Activated CD8-positive, alpha-beta memory T cell treated with anti-CD3 and anti-CD28 coated beads for 48 hours (primary cell): ENCODE data around the gene ANTXR1.
"Not testable (repeated sequence)": the region's sequence is repeated elsewhere in the genome, so short reads cannot be mapped to it uniquely, and the experiment has no call there.

Source experiments
- DNase-seq, 3 experiments: peaks; one replicate each; pipeline ENCODE4 v3.0.0-alpha.2; 2020; ENCODE audit warnings: low read depth in 2 of 3, low spot score in 2 of 3

Gene ANTXR1

DNA sequence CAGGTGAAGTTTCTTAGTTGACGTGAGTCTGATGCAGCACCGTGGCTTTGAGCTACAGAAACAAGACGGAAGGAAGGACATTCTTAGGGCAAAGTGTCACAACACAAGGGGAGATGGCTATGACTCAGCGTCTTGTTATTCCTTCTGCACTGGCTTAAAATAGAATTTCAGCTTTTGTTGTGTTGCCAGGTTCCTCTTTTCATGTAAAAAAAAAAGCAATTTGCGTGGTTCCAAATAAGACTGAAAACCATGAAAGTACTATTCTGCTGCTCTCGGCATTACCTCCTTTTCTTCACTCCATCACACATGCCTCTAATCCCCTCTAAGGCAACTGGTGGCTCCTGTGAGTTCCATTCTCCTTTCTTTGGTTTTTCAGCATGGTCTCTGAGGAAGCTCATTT lies 150.1 kb downstream of the ANTXR1 start:
- no peak for DNase-seq

DNA sequence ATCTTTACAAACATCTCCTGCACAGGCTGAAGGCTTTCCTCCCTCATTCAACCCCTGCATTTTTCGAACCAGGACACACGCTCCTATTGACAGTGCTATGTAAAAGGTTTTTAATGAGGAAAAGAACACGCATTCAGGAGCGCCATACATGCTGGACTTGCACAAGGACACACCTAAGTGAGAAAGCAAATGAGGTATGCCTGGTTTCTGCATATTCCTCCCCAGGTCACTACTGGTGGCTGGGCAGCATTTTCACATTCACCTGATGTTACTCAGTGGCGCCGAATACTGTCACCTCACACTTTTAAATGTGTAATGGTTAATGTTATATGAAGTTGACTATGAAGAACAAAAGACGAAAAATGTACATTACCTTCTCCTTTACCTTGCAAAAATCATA lies 150.6 kb downstream of the ANTXR1 start:
- no peak for DNase-seq

DNA sequence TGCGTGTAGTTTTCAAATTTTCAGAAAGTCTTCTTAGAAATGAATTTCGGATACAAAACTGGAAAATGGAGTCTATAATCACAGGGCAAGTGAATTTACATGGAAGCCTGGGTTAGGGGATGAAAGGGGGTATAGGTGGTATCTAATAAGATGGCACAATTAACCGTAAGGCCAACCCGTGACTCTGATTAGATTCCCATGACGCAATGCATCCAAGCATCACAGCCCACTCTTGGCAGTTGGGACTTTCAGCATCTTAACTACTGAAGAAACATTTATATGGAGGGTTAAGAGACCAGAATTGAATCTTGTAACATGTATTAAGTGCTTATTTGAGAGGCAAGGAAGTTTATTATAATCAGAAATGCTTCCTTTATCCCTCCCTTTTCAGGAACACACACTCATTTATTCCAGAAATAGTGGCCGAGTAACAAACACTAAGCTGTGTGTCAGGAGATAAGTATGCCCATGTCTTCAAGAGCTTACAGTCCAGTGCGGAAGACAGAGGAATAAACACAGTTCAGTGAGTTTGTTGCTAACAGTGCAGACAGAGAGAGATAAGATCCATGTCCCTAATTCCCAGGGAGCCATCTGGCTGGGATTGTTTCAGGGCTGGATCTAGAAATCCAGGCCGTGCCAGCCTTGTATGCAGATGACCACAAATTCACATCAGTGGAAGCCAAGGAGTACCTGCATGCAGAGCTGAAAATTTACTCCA lies 151.2 kb downstream of the ANTXR1 start:
- DNase-seq, result no peak

DNA sequence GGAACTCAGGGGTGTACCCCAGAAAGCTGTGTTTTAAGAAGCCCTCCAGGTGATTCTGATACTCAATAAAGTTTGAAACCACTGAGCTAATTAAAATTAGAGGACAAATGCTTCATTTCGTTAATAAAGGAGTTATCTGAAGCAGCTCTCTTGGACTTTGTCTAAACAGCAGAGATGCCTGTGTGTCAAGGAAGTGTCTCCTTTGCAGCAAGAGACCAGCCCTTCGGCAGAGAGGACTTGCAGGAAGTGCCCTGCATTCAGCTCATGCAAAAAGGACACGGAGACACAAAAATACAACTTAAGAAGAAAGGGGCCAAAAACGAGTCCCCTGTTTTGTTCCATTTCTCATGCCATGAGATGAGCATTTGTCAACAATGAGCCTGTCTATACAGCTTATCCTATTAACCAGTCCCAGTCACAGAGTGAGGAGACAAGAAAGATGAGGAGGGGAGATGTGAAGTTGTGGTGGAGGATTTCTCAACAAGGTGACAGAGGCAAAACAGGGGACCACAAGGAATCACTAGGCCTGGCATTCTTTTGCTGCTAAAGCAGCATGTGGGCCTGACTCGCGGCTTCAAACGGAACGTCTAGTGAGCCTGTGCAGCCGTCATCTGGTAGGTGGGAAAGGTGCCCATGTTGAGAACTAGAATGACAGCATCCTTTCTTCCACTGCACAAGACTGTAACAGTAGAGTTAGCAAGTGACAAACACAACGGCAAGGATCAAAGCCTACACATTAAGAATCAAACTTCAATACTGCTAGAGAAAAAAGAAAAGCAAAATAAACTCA lies 152.3 kb downstream of the ANTXR1 start:
- no peak for DNase-seq

DNA sequence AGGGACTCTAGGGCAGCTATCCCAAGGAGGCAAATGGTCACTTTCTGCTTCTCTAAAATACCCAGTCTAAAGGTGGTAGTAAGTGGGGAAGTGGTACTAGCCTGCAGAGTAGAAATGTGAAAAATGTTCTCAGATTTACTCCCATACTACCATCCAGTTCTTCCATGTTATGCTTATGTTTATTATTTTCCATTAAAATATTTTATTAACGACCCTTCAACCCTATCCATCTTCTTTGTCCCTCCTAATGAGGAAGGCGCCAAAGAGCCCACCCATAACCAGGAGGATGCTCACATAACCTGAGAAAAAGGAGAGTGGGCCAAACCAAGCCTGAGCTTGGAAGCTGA lies 153.5 kb downstream of the ANTXR1 start:
- DNase-seq, result no peak

DNA sequence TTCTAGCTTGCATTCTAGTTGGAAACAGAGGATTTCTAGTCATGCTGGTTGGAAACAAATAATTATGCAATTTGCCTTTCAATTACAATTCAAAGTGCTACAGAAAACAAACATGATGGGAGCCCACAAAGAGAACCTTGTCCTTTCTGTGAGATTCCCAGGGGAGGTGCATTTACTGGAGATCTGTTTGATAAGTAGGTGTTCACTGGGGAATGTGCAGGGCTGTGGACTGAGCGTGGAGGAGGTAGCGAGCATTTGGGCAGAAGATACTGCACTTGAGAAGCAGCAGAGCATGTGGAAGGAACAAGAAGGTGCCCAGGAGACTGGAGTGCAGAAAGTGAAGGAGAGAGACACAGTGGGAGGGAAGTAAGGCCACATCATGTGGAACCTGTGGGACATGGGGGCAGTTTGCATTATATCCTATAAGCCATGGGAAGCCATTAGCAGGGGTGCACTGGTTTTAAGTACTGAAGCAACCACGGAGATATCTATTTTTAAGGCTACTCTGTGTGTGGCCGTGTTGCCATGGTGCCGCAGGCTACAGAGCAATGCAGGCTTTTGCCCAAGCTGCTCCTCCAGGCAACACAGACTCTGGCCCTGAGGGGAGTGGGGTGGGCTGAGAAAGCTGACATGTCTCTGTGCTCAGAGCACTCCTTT lies 154.0 kb downstream of the ANTXR1 start:
- DNase-seq, result no peak

DNA sequence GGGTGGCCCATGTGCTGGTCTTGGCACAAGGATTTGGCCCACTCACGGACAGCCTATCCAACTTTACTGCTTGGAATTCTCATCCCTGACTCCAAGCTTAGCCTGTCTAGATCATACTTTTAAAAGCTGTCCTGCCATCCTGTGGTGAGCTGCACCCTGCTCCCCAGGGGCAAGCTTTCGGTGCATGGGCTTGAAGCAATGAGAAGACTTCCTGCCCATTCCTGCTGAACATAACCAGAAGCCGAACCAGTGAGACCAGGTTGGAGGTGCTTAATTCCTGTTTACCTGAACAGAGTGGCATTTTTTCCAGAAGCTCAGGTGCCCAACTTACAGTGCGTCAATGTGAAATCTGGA lies 154.5 kb downstream of the ANTXR1 start:
- DNase-seq, result no peak

DNA sequence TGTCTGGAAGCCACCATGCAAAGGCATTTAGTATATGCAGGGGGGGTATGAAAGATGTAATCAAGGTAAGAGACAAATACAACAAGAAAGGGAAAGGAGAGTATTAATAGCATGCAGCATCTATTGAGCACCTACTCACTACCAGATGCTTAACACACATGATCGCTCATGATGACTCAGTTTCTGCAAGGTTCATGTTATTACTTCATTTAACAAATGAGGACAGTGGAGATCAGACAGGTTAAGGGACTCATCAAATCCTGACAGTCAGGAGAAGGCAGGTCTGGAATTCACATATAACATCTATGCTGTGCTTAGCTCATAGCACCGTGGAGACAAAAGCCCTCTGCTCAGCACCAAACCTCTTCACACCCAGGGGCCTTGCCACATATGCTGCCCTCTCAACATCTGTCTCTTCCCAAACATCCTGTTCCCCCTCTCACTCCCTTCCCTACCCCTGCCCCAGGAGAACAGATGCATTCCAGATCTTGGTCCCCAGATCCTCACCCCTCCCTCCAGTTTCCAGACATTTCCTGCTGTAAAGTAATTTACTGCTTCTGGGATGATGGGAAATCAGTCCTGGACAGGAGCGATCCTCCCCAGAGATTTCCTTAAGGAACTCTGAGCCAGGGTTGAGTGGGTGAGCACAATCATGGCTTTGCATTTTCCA lies 155.3 kb downstream of the ANTXR1 start:
- DNase-seq, result no peak

DNA sequence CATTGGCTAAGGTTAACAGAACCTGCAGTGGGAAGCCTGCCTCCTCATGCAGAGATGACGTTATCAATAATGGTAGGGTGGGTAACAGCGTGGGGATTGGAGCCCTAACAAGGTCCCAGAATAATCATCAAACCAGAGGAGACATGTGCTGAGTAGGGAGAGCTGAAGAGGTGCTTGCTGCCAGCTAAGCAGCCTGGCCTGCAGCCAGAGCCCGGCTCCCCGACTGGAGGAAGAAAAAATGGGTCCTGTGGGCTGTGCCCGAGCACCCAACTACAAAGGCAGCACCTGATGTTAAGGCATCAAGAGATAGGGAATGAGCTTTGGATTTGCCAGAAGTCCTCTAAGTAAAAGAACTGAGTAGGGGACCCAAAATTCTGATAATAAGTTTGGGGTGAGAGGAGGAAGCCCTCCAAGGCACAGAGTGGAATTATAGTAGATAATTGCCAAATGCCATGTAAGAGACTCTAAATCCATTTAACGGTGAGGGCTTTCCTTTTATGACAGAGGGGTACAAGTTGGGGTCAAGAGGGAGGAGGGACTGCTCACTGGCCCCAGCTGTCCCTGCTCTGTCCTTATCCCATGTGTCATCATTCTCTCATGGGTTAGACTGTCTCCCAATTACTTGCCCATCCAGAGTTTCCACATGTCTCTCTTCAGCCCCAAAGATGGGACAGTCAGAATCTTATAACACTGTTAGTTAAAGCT lies 156.1 kb downstream of the ANTXR1 start:
- DNase-seq, result no peak

DNA sequence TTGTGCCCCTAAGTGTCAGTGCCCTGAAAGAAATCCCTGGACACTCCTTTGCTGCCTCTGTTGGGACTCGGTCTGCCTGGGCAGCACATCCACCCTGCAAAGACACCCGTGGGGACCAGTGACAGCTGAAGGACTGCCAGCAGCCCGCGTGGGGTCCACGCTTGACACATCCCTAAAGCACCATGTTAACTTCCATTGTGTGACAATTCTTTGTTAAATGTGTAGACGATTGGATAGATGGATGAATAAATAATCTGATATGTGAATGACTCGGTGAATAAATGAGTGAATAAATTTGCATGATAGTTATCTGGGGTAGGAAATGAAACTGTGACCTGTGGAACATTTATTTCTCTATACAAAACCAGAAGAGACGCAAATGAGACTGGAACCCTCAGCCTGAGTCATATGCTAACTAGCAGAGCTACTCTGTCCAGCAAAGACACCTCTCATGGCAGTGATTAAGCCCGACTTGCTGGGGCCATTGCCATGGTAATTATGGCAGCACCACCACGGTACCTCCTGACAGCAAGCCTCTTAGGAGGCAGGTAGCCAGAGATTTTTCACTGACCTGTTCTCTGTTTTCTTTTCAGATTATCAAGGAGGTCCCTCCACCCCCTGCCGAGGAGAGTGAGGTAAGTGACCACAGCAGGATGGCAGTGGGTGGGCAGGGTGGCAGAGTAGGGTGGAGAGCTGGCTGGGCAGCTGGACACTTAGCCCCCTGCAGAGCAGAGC lies 156.8 kb downstream of the ANTXR1 start:
- no peak for DNase-seq

DNA sequence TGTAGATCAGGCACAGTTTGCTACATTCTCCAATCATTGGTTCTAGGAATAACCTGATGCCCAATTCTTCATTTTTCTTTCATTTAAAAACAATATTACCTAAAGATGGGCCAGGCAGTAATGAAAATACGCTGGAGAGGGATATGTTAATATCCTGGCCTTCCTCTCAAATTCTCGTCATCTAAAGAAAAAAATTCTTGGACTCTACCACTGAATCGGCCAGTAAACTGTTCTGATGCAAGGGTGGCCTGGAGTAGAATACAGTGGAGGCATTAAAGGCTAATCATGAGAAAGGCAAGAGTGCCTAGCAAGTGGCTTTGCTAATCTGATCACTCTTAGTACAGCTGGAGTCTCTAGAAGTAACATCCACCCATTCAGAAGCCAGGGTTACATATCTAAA lies 157.7 kb downstream of the ANTXR1 start:
- no peak for DNase-seq

DNA sequence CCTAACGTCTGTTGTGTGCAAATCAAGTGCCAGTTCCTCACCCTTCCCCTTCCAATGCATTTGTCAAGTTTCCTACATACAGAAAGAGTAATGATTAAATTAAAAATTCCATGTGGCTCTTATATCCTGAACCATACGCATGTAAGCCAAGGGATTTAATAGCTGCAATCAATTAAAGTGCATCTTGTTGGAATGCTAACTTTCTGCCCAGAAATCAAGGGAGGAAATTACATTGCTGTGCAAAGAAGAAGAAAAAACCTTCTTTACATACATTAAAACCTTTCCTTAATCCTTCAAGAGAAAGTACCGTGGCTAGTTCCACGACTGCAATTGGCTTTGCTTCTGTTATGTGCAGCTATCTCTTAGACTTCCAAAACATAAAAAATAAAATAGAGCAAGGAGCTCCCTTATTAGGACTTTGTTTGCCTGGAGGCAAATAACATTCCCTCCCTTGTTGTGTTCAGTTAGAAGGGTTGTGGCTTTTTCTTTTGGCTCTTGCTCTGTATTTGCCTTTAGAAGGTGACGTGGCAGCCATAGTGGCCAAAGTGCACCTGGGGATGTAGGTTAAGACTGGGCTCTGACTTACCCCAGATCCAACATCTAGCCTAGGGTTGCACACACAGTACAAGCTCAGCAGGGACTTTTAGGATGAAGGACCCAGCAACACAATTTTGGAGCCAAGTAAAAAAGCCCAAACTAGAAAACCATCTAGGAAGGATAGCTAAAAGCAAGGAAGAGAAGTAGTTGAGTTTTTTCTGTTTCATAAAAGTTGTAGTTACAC lies 158.3 kb downstream of the ANTXR1 start:
- DNase-seq, result no peak

DNA sequence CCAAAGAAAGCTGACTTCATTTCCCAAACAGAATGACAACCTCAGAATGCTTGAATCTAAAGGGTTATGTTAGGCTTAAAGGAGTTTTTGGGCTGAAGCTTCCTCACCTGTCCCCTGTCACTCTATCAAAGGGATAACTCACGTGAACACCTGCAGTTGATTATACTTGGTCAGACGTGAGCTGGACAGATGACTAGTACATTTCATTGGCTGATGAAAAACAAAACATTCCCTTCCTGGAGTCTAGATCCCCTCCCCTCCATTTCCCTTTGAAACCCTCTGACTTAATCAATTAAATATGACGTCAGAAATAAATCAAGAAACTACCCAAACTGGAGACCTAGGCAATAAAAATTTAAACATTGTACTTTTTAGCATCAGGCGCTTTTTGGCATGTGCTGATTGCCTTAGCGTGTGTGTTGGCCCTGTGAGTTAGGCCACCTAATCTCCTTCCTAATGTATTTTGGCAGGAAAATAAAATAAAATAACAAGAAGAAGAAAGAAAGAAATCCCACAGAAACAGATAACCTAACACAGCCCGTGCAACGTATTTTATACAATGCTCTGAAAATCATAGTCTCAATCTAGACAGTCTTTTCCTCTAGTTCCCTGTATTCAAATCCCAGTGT lies 159.0 kb downstream of the ANTXR1 start:
- no peak for DNase-seq

DNA sequence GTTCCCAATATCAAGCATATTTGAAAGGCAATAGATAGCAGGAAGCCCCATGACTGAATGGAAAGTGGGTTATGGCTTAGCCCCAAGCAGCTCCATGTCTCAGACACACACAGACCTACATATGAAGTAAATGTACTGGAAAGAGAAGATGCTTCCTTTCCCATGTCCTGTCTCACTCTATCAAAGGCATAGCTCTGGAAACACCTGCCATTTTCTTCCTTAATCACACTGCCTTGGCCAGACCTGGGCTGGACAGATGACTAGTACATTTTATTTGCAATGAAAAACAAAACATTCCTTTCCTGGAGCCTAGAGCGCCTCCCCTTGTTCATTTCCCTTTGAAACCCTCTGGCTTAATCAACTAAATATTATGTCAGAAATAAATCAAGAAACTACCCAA lies 160.7 kb downstream of the ANTXR1 start:
- DNase-seq, result no peak

DNA sequence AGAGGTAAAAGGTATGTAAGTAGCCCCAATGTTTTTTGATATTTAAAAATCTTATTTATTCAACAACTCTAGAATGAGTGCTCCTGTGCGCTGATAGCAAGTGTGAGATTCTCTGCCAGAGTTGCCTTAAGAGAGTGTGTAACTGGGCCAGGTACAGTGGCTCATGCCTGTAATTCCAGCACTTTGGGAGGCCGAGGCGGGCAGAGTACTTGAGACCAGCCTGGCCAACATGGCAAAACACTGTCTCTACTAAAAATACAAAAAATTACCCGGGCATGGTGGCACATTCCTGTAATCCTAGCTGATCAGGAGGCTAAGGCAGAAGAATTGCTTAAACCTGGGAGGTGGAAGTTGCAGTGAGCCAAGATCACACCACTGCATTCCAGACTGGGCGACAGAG lies 161.2 kb downstream of the ANTXR1 start:
- DNase-seq, result not testable (repeated sequence)

DNA sequence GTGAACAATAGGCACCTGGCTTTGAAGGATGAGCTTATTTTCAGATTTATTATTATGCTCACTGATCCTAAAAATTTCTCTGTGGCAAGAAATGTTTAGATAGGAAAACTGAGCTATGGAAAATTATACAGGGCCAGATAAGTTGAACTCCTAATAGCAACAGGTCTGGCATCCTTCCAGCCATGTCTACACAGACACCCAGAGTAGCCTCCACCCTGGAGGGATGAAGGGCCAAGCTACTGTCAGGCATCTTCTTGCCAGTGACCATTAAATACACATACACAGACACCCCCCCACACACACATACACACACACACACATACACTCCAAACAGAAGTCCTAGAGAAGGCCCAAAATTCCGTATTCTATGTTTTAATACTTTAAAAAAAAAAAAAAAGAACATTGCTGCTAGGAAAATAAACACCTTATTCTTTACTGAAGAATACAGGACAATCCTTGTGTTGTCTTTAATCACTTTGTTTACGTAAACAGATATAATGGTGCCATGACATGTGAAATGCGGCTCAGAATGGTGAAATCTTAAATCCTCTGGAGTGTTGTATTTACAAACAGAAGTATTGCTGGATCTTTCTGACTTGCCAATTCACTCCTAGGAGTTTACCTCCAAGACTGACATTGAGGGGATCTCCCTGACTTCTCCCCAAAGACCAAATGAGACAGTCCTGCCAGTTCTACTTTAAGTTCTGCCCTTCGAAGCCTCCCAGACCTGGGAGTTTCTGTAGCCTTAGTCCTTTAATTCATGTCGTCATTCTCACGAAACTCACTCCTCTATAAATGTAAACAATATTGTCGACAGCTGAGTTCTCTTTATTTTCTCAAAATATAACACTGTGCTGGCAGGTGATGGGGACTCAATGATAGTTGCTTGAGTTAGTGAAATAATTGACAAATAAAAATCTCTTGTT lies 163.1 kb downstream of the ANTXR1 start:
- DNase-seq, result no peak

DNA sequence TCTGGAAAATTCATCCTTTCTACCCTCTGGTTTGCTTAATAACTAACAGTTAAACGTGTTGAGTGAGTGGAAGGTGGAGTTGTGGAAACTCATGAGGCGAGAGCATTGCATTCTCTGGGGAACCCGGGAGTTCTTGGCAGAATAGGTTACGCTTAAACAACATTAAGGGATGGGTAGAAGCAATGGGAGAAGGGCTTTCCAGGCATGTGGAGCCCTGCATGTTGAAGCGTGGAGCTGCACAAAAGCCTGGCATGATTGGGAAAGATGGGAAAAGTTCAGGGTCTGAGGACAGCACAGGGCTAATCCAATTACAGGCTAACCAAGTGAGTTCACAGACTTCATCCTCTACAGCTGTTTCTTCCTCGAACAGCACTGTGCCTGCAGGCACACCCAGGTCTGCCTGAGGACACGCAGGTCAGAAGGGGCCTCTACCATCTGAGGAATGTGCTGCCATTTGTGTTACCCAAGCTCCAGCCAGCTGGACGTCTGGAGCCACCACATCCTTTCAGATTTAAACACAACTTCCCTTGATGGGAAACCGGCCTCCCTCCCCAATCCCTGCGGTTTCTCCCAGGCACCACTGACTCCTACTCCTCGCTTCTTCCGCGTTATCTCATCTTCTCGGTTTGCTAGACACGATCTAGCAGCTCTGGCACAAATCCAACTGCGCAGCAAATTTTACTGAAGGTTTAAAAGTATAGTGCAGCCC lies 164.2 kb downstream of the ANTXR1 start:
- DNase-seq, result no peak
